HG03432 (cell line): ENCODE data around the gene MAPK8IP3.

Experiments
- ATAC-seq: cut with Tn5 transposase; IDR thresholded peaks from one replicate; pipeline ENCODE4 v1.9.1; 2021; ENCODE audit warnings: mild to moderate bottlenecking, moderate library complexity; ENCODE audit not compliant: unreplicated experiment

MAPK8IP3 gene

GRCh38 chr16:1676661-1677060 lies 29.3 kb upstream of the MAPK8IP3 start:
- no peak for ATAC-seq

- no peak for ATAC-seq
These were observed 28.7 kb upstream of the MAPK8IP3 start for GRCh38 chr16:1677339-1677738.

GRCh38 chr16:1677942-1678499 lies 28.0 kb upstream of the MAPK8IP3 start, which contains the start of gene JPT2:
JPT2 (plus strand) TSS chr16:1678279; CDS start chr16:1678313, 34 bp downstream.
- peak; percentile 96 for ATAC-seq

- ATAC-seq = peak; percentile 28
These were observed 27.4 kb upstream of the MAPK8IP3 start for GRCh38 chr16:1678500-1679098.

- ATAC-seq = no peak
These were observed 25.6 kb upstream of the MAPK8IP3 start for GRCh38 chr16:1680361-1680760.

GRCh38 chr16:1681032-1681431 lies 25.0 kb upstream of the MAPK8IP3 start:
- ATAC-seq = no peak

- ATAC-seq = no peak
These were observed 18.3 kb upstream of the MAPK8IP3 start for GRCh38 chr16:1687427-1688316.

GRCh38 chr16:1688807-1689560 lies 17.0 kb upstream of the MAPK8IP3 start:
- ATAC-seq = no peak

- ATAC-seq = no peak
These were observed 16.1 kb upstream of the MAPK8IP3 start for GRCh38 chr16:1689853-1690252.

GRCh38 chr16:1690810-1691209 lies 15.2 kb upstream of the MAPK8IP3 start:
- no peak for ATAC-seq

GRCh38 chr16:1691276-1691675 lies 14.7 kb upstream of the MAPK8IP3 start:
- no peak for ATAC-seq

GRCh38 chr16:1691956-1692355 lies 14.0 kb upstream of the MAPK8IP3 start:
- ATAC-seq = no peak

GRCh38 chr16:1696863-1697262 lies 9.1 kb upstream of the MAPK8IP3 start:
- no peak for ATAC-seq

- ATAC-seq = no peak
These were observed 7.3 kb upstream of the MAPK8IP3 start for GRCh38 chr16:1698680-1699079.

GRCh38 chr16:1700246-1700645 lies 5.7 kb upstream of the MAPK8IP3 start:
- no peak for ATAC-seq

GRCh38 chr16:1701216-1701878 lies 4.6 kb upstream of the MAPK8IP3 start:
- no peak for ATAC-seq

- ATAC-seq = peak; percentile 2
These were observed 689 bp upstream of the MAPK8IP3 start for GRCh38 chr16:1705324-1705687.

- ATAC-seq = peak; percentile 25
These were observed 594 bp downstream of the MAPK8IP3 start for GRCh38 chr16:1706386-1707192.

- no peak for ATAC-seq
These were observed 1.3 kb downstream of the MAPK8IP3 start for GRCh38 chr16:1707193-1707790.
